ENCODE results near the gene EIF3K. TPM values are rescaled to one million over a fixed set of nuclear protein-coding genes. Genes with fewer than 3 reads are reported as not detected.
"Not testable (repeated sequence)": the region's sequence is repeated elsewhere in the genome, so short reads cannot be mapped to it uniquely, and the experiment has no call there.

Gene EIF3K
- 266 TPM for polyA plus RNA-seq (2013, experiment 1 of 2)
- 234 TPM for polyA plus RNA-seq (2013, experiment 2 of 2)

- WGBS, 2 experiments (ENCODE audit: insufficient coverage in 2 of 2): 4% methylated on average over 61 to 64 of the region's 64 CpGs
Observed at GRCh38 chr19:38618590-38619360, at the start of gene EIF3K. Gene EIF3K, plus strand, starts transcription at chr19:38619188. Its CDS starts 81 bp downstream, at chr19:38619269.

GRCh38 chr19:38569368-38569983 is 49.5 kb upstream of the EIF3K start:
- Histone ChIP-seq H3K36me3 (ENCODE audit: control insufficient read depth, insufficient read depth, low read length) (no peaks in the 10 kb centered on the region), H3K27ac (ENCODE audit: low read depth, low read length, severe bottlenecking) (no peak overlapping the region), H3K4me1 (ENCODE audit: control insufficient read depth, insufficient read depth, low read length, poor library complexity, severe bottlenecking) (no peaks in the 10 kb centered on the region), H3K4me3 (ENCODE audit: extremely low read depth, insufficient read depth, low read length, poor library complexity, severe bottlenecking) (no peak overlapping the region), H3K9me3 (ENCODE audit: control insufficient read depth, low read length) (no peaks in the 10 kb centered on the region)
- 83 to 97% methylated on average over 5 to 6 of the region's 6 CpGs for WGBS, 2 experiments (ENCODE audit: insufficient coverage in 2 of 2)

More at GRCh38 chr19:38618590-38619360, at the start of gene EIF3K:
- peak within 1 kb of the TSS; percentile 96 for H3K4me3 ChIP-seq (ENCODE audit: extremely low read depth, insufficient read depth, low read length, poor library complexity, severe bottlenecking)
- H3K27ac ChIP-seq (ENCODE audit: low read depth, low read length, severe bottlenecking): peak within 1 kb of the TSS; percentile 63
- peaks cover 32% of the 10 kb centered on the region for H3K36me3 ChIP-seq (ENCODE audit: control insufficient read depth, insufficient read depth, low read length)
- H3K9me3 ChIP-seq (ENCODE audit: control insufficient read depth, low read length): no peaks in the 10 kb centered on the region
- H3K4me1 ChIP-seq (ENCODE audit: control insufficient read depth, insufficient read depth, low read length, poor library complexity, severe bottlenecking): peaks cover 7% of the 10 kb centered on the region

GRCh38 chr19:38571682-38572081 is 47.3 kb upstream of the EIF3K start:
- Histone ChIP-seq H3K27ac (ENCODE audit: low read depth, low read length, severe bottlenecking) (no peak overlapping the region), H3K36me3 (ENCODE audit: control insufficient read depth, insufficient read depth, low read length) (no peaks in the 10 kb centered on the region), H3K9me3 (ENCODE audit: control insufficient read depth, low read length) (no peaks in the 10 kb centered on the region), H3K4me3 (ENCODE audit: extremely low read depth, insufficient read depth, low read length, poor library complexity, severe bottlenecking) (no peak overlapping the region), H3K4me1 (ENCODE audit: control insufficient read depth, insufficient read depth, low read length, poor library complexity, severe bottlenecking) (no peaks in the 10 kb centered on the region)
- 71 to 88% methylated on average over 1 of the region's 2 CpGs for WGBS, 2 experiments (ENCODE audit: insufficient coverage in 2 of 2)

GRCh38 chr19:38577826-38578225 is 41.2 kb upstream of the EIF3K start:
- Histone ChIP-seq H3K9me3 (ENCODE audit: control insufficient read depth, low read length) (no peaks in the 10 kb centered on the region), H3K4me3 (ENCODE audit: extremely low read depth, insufficient read depth, low read length, poor library complexity, severe bottlenecking) (no peak overlapping the region), H3K36me3 (ENCODE audit: control insufficient read depth, insufficient read depth, low read length) (no peaks in the 10 kb centered on the region), H3K4me1 (ENCODE audit: control insufficient read depth, insufficient read depth, low read length, poor library complexity, severe bottlenecking) (no peaks in the 10 kb centered on the region), H3K27ac (ENCODE audit: low read depth, low read length, severe bottlenecking) (no peak overlapping the region)
- WGBS, 2 experiments (ENCODE audit: insufficient coverage in 2 of 2): 96% methylated on average over 8 of the region's 11 CpGs

GRCh38 chr19:38579304-38579703 is 39.7 kb upstream of the EIF3K start:
- H3K36me3 ChIP-seq (ENCODE audit: control insufficient read depth, insufficient read depth, low read length); H3K4me1 ChIP-seq (ENCODE audit: control insufficient read depth, insufficient read depth, low read length, poor library complexity, severe bottlenecking); H3K9me3 ChIP-seq (ENCODE audit: control insufficient read depth, low read length); H3K27ac ChIP-seq (ENCODE audit: low read depth, low read length, severe bottlenecking); H3K4me3 ChIP-seq (ENCODE audit: extremely low read depth, insufficient read depth, low read length, poor library complexity, severe bottlenecking): not testable (repeated sequence)
- WGBS, 2 experiments (ENCODE audit: insufficient coverage in 2 of 2): 80 to 93% methylated on average over 2 to 4 of the region's 6 CpGs

GRCh38 chr19:38580080-38580479 is 38.9 kb upstream of the EIF3K start:
- Histone ChIP-seq H3K4me3 (ENCODE audit: extremely low read depth, insufficient read depth, low read length, poor library complexity, severe bottlenecking) (no peak overlapping the region), H3K36me3 (ENCODE audit: control insufficient read depth, insufficient read depth, low read length) (no peaks in the 10 kb centered on the region), H3K9me3 (ENCODE audit: control insufficient read depth, low read length) (no peaks in the 10 kb centered on the region), H3K4me1 (ENCODE audit: control insufficient read depth, insufficient read depth, low read length, poor library complexity, severe bottlenecking) (no peaks in the 10 kb centered on the region), H3K27ac (ENCODE audit: low read depth, low read length, severe bottlenecking) (no peak overlapping the region)
- 89 to 91% methylated on average over 9 to 15 of the region's 15 CpGs for WGBS, 2 experiments (ENCODE audit: insufficient coverage in 2 of 2)

GRCh38 chr19:38583219-38583984 is 35.6 kb upstream of the EIF3K start:
- H3K36me3 ChIP-seq (ENCODE audit: control insufficient read depth, insufficient read depth, low read length): no peaks in the 10 kb centered on the region
- WGBS, 2 experiments (ENCODE audit: insufficient coverage in 2 of 2): 88 to 95% methylated on average over 6 to 10 of the region's 14 CpGs
- no peak overlapping the region for H3K27ac ChIP-seq (ENCODE audit: low read depth, low read length, severe bottlenecking)
- no peaks in the 10 kb centered on the region for H3K4me1 ChIP-seq (ENCODE audit: control insufficient read depth, insufficient read depth, low read length, poor library complexity, severe bottlenecking)
- H3K4me3 ChIP-seq (ENCODE audit: extremely low read depth, insufficient read depth, low read length, poor library complexity, severe bottlenecking): no peak overlapping the region
- no peaks in the 10 kb centered on the region for H3K9me3 ChIP-seq (ENCODE audit: control insufficient read depth, low read length)

- no peaks in the 10 kb centered on the region for H3K36me3 ChIP-seq (ENCODE audit: control insufficient read depth, insufficient read depth, low read length)
- no peak overlapping the region for H3K4me3 ChIP-seq (ENCODE audit: extremely low read depth, insufficient read depth, low read length, poor library complexity, severe bottlenecking)
- WGBS, 2 experiments (ENCODE audit: insufficient coverage in 2 of 2): 76 to 100% methylated on average over 1 to 4 of the region's 4 CpGs
- H3K27ac ChIP-seq (ENCODE audit: low read depth, low read length, severe bottlenecking): no peak overlapping the region
- no peaks in the 10 kb centered on the region for H3K9me3 ChIP-seq (ENCODE audit: control insufficient read depth, low read length)
- H3K4me1 ChIP-seq (ENCODE audit: control insufficient read depth, insufficient read depth, low read length, poor library complexity, severe bottlenecking): no peaks in the 10 kb centered on the region
Observed at GRCh38 chr19:38583985-38584305, 35.0 kb upstream of the EIF3K start.

GRCh38 chr19:38587562-38587961 is 31.4 kb upstream of the EIF3K start:
- no peaks in the 10 kb centered on the region for H3K4me1 ChIP-seq (ENCODE audit: control insufficient read depth, insufficient read depth, low read length, poor library complexity, severe bottlenecking)
- H3K36me3 ChIP-seq (ENCODE audit: control insufficient read depth, insufficient read depth, low read length): no peaks in the 10 kb centered on the region
- no peaks in the 10 kb centered on the region for H3K9me3 ChIP-seq (ENCODE audit: control insufficient read depth, low read length)
- WGBS, 2 experiments (ENCODE audit: insufficient coverage in 2 of 2): 91 to 100% methylated on average over 1 of the region's 2 CpGs
- H3K27ac ChIP-seq (ENCODE audit: low read depth, low read length, severe bottlenecking): no peak overlapping the region
- H3K4me3 ChIP-seq (ENCODE audit: extremely low read depth, insufficient read depth, low read length, poor library complexity, severe bottlenecking): no peak overlapping the region

GRCh38 chr19:38588041-38588440 is 30.9 kb upstream of the EIF3K start:
- Histone ChIP-seq H3K4me1 (ENCODE audit: control insufficient read depth, insufficient read depth, low read length, poor library complexity, severe bottlenecking) (no peaks in the 10 kb centered on the region), H3K36me3 (ENCODE audit: control insufficient read depth, insufficient read depth, low read length) (no peaks in the 10 kb centered on the region), H3K4me3 (ENCODE audit: extremely low read depth, insufficient read depth, low read length, poor library complexity, severe bottlenecking) (no peak overlapping the region), H3K9me3 (ENCODE audit: control insufficient read depth, low read length) (no peaks in the 10 kb centered on the region), H3K27ac (ENCODE audit: low read depth, low read length, severe bottlenecking) (no peak overlapping the region)
- 83 to 87% methylated on average over 2 of the region's 2 CpGs for WGBS, 2 experiments (ENCODE audit: insufficient coverage in 2 of 2)
